NT2/D1 (cell line): ENCODE results near the gene PSMD5.

Source experiments
- YY1 ChIP-seq: IDR thresholded peaks from 2 replicates; pipeline ENCODE4 v1.6.1; 2011; ENCODE audit not compliant: insufficient read length, insufficient read depth
- ZNF274 ChIP-seq: IDR thresholded peaks from 2 replicates; pipeline ENCODE4 v1.6.1; 2011; ENCODE audit warnings: mild to moderate bottlenecking, low read depth, low read length

- TF ChIP-seq YY1 (no peak), ZNF274 (no peak)
Measured at GRCh38 chr9:120869360-120869687, 26.6 kb upstream of the PSMD5 start.
